Hematopoietic multipotent progenitor cell (in vitro differentiated cells): ENCODE data around the gene BCAS1. TPM values are rescaled to one million over a fixed set of nuclear protein-coding genes. Genes with fewer than 3 reads are reported as not detected.
A peak's percentile ranks its signal among the peaks of the same experiment; 100 is the strongest.
"Not testable (repeated sequence)": the region's sequence is repeated elsewhere in the genome, so short reads cannot be mapped to it uniquely, and the experiment has no call there.

Experiments used
- DNase-seq, 3 donors: peaks; one replicate each; pipeline ENCODE4 v3.0.0-alpha.2; 2011 to 2015; ENCODE audit warnings: low read depth in 2 of 3, low spot score in 2 of 3
- total RNA-seq: library from RNA; depleted of rRNA; stranded (reverse); fragments of >200 nt; gene quantifications from one replicate; pipeline ENCODE4 v1.2.3, GENCODE V29; 2012

Gene BCAS1
- total RNA-seq, 1 donor, result not detected

DNA sequence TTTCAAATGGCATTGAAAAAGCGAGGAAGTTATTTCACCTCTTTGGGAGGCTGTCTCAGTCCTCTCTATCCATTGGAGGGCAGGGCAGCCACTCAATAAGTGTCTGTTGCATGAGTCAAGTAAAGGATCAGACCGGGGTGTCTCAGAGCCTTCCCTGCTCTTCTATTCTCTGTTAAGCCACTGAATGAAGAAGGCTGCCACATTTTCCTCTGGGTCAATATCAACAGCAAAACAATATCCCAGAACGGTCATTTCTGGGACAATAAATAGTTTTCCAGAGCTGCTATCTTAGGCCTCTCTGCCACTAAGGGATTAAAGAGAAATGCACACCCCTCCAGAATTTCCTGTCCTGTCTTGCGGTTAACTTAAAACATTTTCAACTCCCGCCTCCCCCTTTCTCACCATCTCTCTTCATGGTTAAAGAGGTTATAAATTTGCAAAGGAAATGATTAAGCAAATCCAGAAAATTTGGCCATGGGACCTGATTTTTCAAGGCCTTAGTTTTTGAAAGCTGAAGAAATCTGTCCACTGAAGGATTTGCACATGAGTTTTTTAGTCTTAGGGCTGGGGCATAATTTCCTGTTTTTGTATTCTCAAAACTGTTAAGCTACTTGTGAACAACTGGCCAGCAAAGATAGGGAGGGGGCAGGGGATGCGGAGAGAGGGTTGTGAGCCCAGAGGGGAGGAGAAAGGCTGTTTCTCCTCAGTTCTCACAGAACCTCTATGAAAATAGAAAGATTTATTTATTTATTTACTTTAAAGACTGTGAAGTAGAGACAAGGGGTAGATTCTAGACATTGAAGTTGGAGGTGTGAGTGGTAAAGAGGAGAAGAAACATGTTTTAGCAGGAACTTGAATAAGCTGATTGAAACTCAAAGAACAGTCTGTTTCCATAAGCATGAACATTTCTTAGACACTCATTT is 135.7 kb downstream of the BCAS1 start:
- peak in 2 of 3 donors; percentile 72 to 83 for DNase-seq

DNA sequence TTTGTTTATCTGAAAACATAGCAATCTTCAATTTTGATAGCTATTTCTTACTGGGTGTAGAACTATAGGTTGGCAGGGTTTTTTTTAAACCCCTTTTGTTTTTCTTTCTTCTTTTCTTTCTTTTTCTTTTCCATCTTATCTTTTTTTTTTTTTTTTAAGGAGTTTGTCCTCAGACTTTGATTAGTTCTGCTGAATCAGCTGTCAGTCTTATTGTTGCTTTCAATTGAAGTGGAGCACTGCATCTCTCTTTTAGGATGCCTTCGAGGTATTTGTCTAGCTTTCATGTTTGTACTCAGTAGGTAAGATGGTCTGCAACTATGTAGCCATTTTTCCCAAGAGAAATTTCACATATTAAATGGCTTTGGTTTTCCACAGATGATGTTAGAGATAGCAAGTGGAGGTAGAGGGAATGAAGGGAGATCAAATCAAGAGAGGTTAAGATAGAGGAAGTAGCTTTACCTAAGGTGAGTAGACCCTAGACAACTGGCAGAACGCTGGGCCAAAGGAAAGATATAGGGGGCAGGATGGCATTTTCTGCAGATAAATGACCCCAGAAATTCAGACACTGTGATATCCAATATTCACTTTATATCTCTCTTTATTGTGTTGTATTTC is 137.1 kb downstream of the BCAS1 start:
- DNase-seq, result no peak

DNA sequence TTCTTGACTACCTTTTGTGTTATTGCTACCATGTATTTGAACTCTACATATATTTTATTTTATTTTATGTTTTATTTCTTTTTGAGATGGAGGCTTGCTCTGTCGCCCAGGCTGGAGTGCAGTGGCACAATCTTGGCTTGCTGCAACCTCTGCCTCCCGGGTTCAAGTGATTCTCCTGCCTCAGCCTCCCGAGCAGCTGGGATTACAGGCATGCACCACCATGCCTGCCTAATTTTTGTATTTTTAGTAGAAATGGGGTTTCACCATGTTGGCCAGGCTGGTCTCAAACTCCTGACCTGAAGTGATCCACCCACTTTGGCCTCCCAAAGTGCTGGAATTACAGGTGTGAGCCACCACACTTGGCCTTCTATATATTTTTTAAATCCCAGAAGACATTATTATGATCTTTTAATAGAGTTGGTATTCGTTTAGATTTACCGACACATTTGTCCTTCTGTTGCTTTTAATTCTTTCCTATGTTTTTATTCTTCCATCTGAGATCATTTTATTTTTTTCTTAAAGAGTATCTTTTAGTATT is 137.7 kb downstream of the BCAS1 start:
- not testable (repeated sequence) for DNase-seq

DNA sequence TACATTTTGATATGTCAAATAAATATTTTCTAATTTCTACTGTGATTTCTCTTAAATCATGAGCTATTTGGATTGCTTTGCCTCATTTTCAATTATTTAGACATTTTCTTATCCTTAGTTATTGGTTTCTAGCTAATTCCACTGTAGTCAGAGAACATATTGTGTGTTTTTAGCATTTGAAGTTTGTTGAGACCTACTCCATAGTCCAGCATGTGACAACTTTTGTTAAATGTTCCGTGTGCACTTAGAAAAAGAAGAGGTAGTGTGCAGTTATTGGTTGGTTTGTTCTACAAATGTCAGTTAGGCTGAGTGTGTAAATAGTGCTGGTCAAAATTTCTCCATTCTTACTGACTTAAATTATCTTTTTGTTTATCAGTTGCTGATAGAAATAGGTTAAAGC is 138.8 kb downstream of the BCAS1 start:
- DNase-seq, result no peak

DNA sequence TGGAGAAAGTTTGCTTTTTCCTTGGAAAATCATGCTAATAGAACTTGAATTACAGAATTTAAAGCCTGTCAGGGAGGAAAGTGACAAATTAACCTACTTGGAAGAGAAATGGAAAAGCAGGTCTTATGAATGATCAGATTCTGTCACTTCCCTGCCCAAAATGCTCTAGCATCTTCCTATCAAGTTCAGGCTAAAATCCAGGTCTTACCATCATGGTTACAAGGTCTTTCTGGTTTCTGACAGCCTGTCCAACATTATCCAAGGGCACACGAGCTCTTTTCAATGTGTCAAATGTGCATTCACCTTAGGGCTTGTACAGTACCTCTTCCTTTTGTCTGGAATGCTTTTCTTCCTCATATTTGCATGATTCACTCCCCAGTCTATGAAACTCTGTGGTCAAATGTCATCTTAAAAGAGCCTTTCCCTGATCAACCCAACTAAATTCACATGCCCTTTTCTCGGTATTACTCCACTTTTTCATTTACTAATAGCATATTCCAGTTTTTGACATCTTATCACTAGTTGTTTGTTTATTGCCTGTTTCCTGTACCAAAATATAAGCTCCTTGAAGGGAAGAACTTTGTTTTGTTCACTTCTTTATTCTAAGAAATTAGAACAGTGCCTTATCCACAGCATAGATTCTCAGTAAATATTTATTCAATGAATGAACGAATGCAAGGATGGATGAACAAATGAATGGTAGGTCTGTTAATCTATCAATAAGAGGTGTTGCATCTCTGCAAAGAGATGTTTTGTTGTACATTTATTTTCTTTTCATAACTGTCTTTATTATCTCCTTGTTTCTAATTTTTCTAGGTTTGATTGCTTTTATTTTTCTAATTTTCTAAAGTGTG is 139.5 kb downstream of the BCAS1 start:
- DNase-seq, result no peak

DNA sequence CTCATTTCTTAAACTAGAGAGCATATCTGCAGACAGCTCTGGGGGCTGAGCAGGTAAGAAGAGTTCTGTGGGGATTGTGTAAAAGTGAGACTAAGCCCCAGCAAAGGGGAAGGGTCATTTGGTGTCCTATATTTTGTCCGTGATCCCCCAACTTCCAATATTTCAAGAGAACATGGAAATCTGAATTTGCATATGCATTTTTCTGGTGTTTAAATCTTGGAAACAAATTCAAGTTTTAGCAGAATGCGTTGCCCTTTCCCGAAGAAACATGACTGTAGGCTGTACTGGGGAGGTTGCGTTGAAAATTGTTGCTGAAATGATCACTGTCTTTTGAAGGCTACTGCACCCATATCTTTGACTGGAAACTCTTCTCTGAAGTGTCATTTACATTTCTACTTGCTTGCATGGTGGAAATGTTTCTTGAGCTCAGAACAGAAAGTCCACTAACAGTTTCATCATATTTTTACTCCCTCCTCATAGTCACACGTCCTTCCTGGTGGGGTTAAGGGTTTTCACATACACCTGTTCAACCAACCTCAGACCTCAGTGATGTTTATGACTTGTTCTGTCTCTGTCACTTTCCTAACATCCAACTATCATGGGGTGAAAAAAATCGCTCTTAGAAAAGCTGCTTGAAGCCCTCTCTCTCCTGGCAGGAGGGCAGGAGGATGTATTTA is 140.3 kb downstream of the BCAS1 start:
- DNase-seq, result no peak

DNA sequence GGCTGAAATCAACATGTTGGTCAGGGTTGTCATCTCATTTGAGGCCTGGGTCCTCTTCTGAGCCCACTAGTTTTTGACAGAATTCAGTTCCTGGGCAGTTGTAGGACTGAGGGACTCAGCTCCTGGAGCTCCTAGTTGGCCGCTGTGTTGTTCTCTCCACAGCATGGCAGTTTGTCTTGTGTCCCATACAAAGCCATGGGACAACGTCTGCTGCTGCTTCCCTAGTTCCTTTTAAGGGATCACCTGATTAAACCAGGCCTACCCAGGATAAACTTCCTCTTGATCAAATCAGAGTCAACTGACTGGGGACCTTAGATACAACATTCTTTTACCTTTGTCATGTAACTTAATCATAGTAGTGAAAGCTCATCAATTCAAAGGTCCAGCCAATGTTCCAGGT is 141.0 kb downstream of the BCAS1 start:
- no peak for DNase-seq

DNA sequence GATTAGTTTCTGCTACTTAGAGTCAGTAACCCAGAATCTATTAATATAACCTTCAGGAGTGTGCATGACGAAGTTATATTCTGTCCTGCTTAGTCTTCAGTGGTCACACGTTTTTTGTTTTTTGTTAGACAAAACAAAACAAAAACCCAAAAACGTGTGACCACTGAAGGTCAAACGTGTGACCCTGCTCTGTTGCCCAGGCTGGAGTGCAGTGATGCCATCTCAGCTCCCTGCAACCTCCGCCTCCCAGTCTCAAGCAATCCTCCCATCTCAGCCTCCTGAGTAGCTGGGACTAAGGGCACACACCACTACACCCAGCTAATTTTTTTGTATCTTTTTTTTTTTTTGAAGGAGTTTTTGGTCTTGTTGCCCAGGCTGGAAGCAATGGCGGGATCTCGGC is 142.4 kb downstream of the BCAS1 start:
- no peak for DNase-seq

DNA sequence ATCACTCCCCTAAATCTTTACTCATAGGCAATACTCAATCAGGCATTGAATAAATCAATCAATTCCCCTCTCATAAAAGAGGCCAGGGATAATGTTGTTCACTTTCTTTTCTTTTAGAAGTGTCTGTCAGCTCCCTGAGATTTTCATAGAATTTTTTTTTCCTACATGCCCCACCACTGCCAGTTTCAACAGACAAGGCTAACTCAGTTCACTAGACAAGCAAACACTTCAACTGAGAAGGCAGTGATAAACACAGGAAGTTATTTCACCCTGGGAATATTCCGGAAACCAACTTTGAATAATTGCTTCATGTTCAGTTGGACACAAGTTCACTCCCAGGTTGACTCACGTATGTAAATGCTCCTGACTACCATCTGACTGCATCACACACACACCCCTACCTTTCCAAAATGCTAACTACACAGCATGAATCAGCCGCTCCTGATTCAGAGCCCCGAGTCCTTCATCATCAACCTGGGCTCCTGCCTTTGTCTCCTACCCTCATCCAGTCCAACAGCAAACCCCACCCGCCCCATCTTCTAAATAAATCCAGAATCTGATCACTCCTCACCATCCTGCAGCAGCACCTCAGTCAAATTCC is 143.9 kb downstream of the BCAS1 start:
- peak in 2 of 3 donors; percentile 48 to 64 for DNase-seq

DNA sequence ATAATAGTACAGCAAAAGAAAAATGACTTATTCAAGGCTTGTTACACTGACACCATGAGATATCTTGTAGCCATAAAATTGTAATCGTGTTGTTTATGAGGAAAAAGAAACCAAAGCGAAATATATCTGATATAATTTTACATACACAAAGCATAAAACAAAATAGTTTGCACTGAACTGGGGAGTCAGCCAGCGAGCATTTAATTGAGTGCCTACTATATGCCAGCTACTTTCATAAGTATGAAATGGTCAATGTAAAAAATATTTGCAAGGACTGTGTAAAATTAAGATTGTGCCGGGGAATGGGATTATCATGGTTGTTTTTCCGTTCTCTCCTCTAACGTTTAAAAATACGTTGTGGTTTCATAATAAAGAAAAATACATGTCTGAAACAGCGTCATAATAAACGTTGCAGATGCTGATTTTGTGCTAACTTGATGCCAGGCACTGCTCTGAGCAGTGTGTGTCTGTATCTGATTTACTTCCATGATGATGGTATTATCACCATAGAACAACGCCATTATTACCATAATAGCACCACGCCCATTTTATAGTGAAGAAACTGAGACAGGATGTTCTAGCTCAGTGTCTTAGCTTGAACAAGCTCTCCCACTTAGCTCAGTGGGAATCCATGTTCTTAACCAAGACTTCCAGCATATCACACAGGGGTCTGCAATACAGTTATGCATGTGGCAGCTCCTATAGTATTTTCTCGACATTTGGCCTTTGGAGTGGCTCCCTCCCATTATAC is 144.6 kb downstream of the BCAS1 start:
- DNase-seq, result no peak

DNA sequence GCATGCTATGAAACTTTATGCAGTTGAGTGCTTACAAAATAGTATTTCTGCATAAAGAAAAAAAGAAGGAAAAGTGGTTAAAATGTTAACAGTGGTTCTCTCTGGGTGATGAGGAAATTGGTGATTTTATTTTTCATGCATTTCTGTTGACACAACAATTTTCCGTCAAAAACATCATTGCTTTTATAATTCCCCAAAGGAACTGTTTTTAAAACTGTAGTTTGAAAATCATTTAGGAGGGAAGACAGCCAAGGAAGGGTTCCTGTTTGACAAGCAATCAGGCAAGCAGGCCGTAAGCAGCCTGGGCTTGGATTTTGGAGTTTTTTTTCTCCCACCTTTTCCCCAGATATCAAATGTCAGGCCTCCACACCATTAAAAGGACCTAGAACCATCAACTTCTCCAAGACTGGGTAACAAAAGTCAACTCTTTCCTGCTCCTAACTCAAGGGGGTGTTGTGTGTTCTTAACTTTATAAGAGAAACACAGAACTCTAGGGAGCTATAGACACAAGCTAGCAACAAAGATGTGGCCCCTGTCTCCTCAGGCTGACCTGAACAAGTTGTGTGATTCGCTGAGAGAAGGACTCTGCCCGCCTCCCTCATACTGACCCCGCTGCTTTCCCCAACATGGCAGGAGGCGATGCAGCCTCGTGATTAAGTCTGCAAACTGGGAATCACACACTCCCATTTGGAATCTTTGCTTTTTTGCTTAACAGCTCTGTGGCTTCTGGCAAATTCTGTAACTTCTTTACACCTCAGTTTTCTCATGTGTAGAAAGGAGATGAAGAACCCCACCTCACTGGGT is 146.6 kb downstream of the BCAS1 start:
- DNase-seq, result no peak

DNA sequence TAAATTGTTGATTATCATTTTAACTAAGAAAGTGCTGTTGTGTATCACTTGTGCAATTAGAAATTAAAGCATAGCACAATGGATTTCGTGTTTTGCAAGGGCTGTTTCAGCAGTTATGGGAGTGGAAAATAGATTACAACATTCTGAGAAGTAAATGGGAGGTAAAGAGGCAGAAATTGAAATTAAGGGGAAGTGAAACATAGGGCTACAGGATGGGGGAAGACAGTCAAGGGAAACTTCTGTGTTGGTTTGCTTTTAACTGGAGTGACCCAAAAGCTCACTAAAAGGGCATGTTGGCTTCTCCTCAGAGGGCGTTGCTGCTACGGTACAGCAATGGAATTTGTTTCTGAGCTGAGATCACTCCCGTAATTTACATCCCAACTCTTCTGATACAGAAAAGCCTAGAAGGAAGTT is 147.5 kb downstream of the BCAS1 start:
- peak in 1 of 3 donors; percentile 43 for DNase-seq

DNA sequence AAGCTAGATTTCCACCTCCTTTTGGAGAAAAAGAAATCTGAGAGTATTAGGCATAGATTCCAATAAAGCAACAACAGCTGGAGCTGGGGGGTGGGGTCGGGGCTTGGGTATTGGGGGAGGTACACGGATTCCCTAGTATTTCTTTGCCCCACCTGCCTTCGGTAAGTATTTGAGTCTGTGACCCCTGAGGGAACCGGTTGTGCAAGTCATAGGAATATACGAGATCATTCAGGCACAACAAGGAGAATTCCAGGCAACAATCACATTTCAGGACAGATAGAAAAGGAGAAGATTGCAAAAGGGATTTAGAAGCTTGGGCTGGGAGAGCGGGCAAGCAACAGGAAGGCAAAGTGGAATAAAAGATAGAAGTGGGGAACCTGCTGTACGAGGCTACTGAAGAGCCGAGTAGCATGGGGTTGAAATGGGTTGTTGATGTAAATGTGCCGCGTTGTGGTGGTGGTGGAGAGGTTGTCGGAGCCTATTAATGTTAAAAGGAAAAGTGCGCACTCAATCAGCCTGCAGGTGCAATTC is 148.9 kb downstream of the BCAS1 start:
- DNase-seq, result no peak

DNA sequence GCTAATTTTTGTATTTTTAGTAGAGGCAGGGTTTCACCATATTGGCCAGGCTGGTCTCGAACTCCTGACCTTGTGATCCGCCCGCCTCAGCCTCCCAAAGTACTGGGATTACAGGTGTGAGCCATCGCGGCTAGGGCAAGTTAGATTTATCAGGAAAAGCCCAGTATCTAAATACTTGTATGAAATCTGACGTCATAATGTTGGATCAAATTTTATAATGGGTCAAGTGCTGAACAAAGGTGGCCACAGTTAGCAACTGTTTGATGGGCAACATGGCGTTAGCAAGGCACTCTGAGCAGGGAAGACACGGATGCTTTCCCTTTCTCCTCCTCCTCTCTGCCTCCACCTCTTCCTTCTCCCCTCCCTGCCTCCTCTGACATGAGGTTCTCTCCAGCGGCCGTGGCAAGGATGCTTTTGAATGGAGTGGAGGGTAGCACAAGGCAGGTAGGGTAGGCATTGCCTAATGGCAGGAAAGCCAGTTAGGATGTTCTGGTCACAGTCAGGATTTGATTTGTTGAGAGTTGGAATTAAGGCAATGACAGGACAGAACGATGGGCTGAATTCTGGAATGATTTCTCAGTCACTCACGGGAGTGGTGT is 149.6 kb downstream of the BCAS1 start:
- no peak for DNase-seq

DNA sequence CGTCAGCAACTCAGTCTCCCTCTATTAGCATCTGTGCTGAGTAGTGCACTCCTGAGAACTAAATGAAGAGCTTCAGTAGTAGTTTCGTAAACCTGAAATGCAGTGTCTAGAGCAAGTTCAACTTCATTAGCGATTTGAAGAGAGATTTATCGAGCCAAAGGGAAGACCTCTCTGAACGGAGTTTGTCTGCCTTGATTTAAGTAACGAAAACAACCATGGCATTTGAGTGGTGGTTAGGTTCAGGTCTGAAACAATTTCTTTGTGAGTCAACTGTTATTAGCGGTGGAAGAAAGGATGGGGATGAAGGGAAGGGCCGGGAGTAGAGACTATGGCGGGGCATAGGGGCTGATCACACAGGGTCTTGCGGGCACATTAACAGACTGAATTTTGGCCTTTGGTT is 150.5 kb downstream of the BCAS1 start:
- DNase-seq, result no peak

DNA sequence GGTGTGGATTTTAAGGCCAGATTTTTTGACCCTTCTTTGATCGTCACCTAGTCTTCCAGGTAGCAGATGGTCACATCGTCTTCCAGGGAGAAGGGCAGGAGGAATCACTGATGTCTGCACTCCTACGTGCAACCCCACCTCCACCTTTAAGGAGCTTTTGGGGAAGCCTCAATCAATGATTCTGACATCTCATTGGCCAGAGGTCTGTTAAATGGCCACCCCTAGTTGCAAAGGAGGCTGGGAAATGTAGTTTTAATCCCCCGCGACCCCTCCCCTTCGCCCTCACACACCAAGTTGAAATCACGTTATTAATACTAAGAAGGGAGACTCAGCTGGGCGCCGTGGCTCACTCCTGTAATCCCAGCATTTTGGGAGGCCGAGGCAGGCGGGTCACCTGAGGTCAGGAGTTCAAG is 151.4 kb downstream of the BCAS1 start:
- DNase-seq, result no peak

DNA sequence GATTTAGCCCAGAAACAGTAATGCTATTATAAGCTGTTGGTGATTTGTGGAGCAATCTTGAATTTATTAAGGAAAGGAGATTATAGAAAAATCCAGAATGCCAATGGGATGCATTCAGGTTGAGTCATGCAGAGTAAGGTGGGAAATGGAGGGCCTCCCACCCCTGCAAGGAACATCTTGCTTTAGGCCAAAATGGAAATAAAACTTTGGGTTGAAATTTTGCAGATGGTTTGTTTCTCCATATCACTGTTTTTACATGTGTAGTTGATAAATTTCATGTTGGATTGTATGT is 152.4 kb downstream of the BCAS1 start:
- no peak for DNase-seq
